ENCODE data around the gene TULP1.
"Not testable (repeated sequence)": the region's sequence is repeated elsewhere in the genome, so short reads cannot be mapped to it uniquely, and the experiment has no call there.

The TULP1 gene

DNA sequence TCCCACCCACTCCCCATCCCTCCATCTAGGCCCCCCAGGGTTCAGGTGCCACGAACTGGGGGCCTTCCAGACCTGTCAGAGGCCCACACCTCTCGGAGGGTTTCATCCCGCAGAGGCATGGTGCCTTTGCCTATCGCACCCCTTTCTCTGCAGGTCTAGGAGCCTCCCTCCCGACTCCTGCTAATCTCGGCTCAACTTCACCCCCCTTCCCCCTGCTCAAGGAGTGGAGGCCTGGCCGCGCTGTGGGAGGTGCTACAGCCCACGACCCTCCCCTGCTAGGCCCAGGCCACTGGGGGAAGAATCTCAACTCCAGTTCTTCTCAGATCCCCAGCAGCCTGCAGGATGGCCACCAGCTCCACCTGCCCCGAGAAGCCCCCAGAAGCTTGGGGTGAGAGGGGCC lies at the start of gene TULP1:
TULP1 (minus strand) TSS at position 157 of the 400 bp plus-strand sequence; CDS start at position 119, 38 bp downstream.
- DNase-seq = no peak
- no peaks in the 10 kb centered on the region for H3K36me3 Mint-ChIP-seq (ENCODE audit: low read depth)
- H3K27me3 Mint-ChIP-seq = peaks cover 22% of the 10 kb centered on the region
- no peak within 1 kb of the TSS for H3K4me3 Mint-ChIP-seq
- H3K9me3 Mint-ChIP-seq = no peaks in the 10 kb centered on the region
- no peaks in the 10 kb centered on the region for H3K4me1 Mint-ChIP-seq (ENCODE audit: low read depth)
- H3K27ac Mint-ChIP-seq = no peak within 1 kb of the TSS

DNA sequence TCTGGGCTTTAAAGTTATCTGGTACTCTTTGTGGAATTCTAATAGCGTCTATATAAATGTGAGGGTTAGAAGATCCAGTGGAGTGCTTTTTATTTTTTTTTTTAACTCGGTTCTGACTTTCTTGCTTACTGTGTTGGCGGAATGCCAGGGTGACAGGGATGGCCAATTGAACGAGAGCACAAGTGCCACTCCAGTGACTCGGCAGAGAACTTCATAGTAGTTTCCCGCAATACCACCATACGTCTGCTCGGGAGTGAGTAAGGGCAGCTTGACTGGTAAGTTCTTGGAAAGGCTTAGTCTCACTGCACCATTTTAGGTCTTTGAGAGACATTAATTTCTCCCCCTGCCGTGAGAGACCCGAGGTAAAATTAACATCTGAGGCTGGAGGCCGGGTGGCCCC lies 49.4 kb upstream of the TULP1 start:
- Mint-ChIP-seq H3K4me3 (no peak overlapping the region), H3K9me3 (no peaks in the 10 kb centered on the region), H3K4me1 (ENCODE audit: low read depth) (peaks cover 3% of the 10 kb centered on the region)

GRCh38 chr6:35561113-35561512 lies 48.4 kb upstream of the TULP1 start:
- Mint-ChIP-seq H3K27me3 (peaks cover 4% of the 10 kb centered on the region), H3K27ac (no peak overlapping the region), H3K4me1 (ENCODE audit: low read depth) (no peaks in the 10 kb centered on the region), H3K4me3 (no peak overlapping the region), H3K9me3 (no peaks in the 10 kb centered on the region), H3K36me3 (ENCODE audit: low read depth) (no peaks in the 10 kb centered on the region)
- DNase-seq = no peak

More for the DNA sequence above, 49.4 kb upstream of the TULP1 start:
- H3K27ac Mint-ChIP-seq = no peak overlapping the region
- DNase-seq = no peak
- H3K27me3 Mint-ChIP-seq = peaks cover 4% of the 10 kb centered on the region
- no peaks in the 10 kb centered on the region for H3K36me3 Mint-ChIP-seq (ENCODE audit: low read depth)

DNA sequence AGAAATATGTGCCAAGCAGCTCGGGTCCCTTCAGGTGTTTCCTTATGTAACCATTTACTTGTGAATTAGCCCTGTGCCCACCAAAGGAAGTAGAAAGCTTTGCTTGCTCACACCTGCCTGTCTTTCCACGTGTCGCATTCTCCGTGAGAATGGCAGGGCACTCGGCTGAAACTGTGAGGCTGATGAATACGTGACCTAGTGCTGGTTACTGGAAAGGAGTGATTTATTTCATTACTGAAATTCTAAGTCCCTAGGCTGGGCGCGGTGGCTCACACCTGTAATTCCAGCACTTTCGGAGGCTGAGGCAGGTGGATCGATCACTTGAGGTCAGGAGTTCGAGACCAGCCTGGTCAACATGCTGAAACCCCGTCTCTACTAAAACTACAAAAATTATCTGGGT lies 45.9 kb upstream of the TULP1 start:
- H3K36me3 Mint-ChIP-seq (ENCODE audit: low read depth) = no peaks in the 10 kb centered on the region
- no peak overlapping the region for H3K27ac Mint-ChIP-seq
- H3K4me3 Mint-ChIP-seq = no peak overlapping the region
- peaks cover 6% of the 10 kb centered on the region for H3K27me3 Mint-ChIP-seq
- no peak for DNase-seq
- H3K9me3 Mint-ChIP-seq = no peaks in the 10 kb centered on the region
- H3K4me1 Mint-ChIP-seq (ENCODE audit: low read depth) = no peaks in the 10 kb centered on the region

DNA sequence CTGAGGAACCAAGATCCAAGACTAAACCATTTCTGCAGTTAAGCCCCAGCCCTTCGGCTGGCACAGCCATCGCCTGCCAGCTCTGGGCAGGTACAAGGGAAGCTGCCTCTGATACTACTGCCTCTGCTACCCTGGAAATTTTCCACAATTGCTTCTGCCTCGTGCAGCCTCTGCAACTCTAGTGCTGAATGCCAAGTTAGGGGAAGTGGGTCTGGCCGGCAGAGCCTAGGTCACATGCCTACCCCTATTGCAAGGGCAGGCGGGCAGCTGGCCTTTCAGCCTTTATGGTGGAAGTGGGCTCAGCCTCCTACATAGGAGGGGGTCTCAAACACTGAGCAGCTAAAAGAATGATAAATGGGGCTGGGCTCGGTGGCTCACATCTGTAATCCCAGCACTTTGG lies 44.5 kb upstream of the TULP1 start:
- Mint-ChIP-seq H3K9me3 (no peaks in the 10 kb centered on the region), H3K27me3 (peaks cover 2% of the 10 kb centered on the region)

GRCh38 chr6:35554811-35555210 lies 42.1 kb upstream of the TULP1 start:
- DNase-seq = no peak
- H3K27me3 Mint-ChIP-seq = peaks cover 2% of the 10 kb centered on the region
- peaks cover 3% of the 10 kb centered on the region for H3K9me3 Mint-ChIP-seq
- H3K4me1 Mint-ChIP-seq (ENCODE audit: low read depth) = peaks cover 5% of the 10 kb centered on the region
- no peaks in the 10 kb centered on the region for H3K36me3 Mint-ChIP-seq (ENCODE audit: low read depth)
- no peak overlapping the region for H3K27ac Mint-ChIP-seq
- H3K4me3 Mint-ChIP-seq = no peak overlapping the region

More for the DNA sequence above, 44.5 kb upstream of the TULP1 start:
- H3K4me3 Mint-ChIP-seq = no peak overlapping the region
- no peak overlapping the region for H3K27ac Mint-ChIP-seq
- no peak for DNase-seq
- peaks cover 3% of the 10 kb centered on the region for H3K4me1 Mint-ChIP-seq (ENCODE audit: low read depth)
- H3K36me3 Mint-ChIP-seq (ENCODE audit: low read depth) = no peaks in the 10 kb centered on the region

- H3K36me3 Mint-ChIP-seq (ENCODE audit: low read depth) = no peaks in the 10 kb centered on the region
- no peak overlapping the region for H3K27ac Mint-ChIP-seq
- H3K4me1 Mint-ChIP-seq (ENCODE audit: low read depth) = peaks cover 5% of the 10 kb centered on the region
- peaks cover 2% of the 10 kb centered on the region for H3K27me3 Mint-ChIP-seq
- peaks cover 3% of the 10 kb centered on the region for H3K9me3 Mint-ChIP-seq
- DNase-seq = no peak
- H3K4me3 Mint-ChIP-seq = no peak overlapping the region
These were observed 40.6 kb upstream of the TULP1 start for GRCh38 chr6:35553315-35553714.

GRCh38 chr6:35552285-35552917 lies 39.7 kb upstream of the TULP1 start:
- Mint-ChIP-seq H3K4me1 (ENCODE audit: low read depth) (peaks cover 5% of the 10 kb centered on the region), H3K36me3 (ENCODE audit: low read depth) (no peaks in the 10 kb centered on the region), H3K27ac (no peak overlapping the region), H3K9me3 (peaks cover 3% of the 10 kb centered on the region), H3K27me3 (peaks cover 2% of the 10 kb centered on the region), H3K4me3 (no peak overlapping the region)
- DNase-seq = peak; percentile 75

- no peak overlapping the region for H3K4me3 Mint-ChIP-seq
- H3K4me1 Mint-ChIP-seq (ENCODE audit: low read depth) = peaks cover 5% of the 10 kb centered on the region
- DNase-seq = no peak
- H3K27ac Mint-ChIP-seq = no peak overlapping the region
- H3K27me3 Mint-ChIP-seq = peaks cover 2% of the 10 kb centered on the region
- no peaks in the 10 kb centered on the region for H3K36me3 Mint-ChIP-seq (ENCODE audit: low read depth)
- H3K9me3 Mint-ChIP-seq = peaks cover 3% of the 10 kb centered on the region
These were observed 37.7 kb upstream of the TULP1 start for GRCh38 chr6:35550437-35550836.

DNA sequence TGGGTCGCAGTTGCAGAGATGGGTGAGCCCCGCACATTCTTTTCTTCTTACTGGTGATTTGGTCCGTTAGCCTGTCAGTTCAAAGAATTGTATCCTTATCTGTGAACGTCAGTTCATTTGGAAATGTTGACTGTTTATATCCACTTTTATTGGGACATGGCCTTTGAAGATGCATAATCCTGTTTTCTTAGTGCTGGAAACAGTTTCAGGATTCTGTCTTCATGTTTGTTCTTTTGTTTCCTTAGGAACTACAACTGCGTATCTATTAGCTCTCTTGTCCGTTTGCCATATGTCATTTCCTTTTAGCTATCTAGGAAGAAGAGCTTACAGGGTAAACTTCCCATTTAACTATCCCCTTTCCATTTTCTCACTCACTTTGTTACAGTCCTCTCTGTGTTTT lies 35.0 kb upstream of the TULP1 start:
- H3K4me1 Mint-ChIP-seq (ENCODE audit: low read depth) = peaks cover 10% of the 10 kb centered on the region
- H3K9me3 Mint-ChIP-seq = peaks cover 3% of the 10 kb centered on the region
- no peaks in the 10 kb centered on the region for H3K36me3 Mint-ChIP-seq (ENCODE audit: low read depth)
- no peak overlapping the region for H3K4me3 Mint-ChIP-seq
- H3K27me3 Mint-ChIP-seq = no peaks in the 10 kb centered on the region
- DNase-seq = no peak
- H3K27ac Mint-ChIP-seq = no peak overlapping the region

DNA sequence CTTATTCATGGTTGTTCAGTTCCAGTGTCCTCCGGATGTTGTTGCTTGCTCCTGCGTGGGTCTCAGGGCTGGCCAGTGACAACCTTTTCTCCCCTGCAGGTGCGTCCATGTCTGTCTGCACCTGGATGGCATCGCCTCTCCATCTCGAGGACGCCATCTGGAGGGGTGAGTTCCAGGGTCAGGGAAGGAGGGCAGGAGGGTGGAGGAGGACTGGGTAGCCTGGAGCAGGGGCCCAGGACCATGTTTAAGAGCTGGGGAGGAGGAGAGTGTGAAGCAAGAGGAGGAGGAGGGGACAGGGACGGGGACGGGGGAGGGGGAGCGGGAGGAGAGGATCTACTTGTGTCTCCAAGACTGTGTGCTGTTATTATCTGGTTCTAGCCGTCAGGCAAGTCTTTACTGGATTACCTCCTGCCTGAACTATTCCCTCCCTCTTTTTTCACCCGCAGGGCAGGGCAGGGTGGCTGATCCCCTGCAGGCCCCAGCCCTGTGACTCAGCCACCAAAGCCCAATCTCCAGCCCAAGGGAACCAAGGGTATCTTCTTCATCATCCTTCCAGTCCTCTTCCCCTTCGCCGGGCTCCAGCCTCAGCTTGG lies 32.2 kb upstream of the TULP1 start:
- no peak for DNase-seq
- H3K4me1 Mint-ChIP-seq (ENCODE audit: low read depth) = peaks cover 5% of the 10 kb centered on the region
- no peaks in the 10 kb centered on the region for H3K27me3 Mint-ChIP-seq
- H3K36me3 Mint-ChIP-seq (ENCODE audit: low read depth) = no peaks in the 10 kb centered on the region
- H3K27ac Mint-ChIP-seq = no peak overlapping the region
- H3K4me3 Mint-ChIP-seq = no peak overlapping the region
- no peaks in the 10 kb centered on the region for H3K9me3 Mint-ChIP-seq

- no peak for DNase-seq
- H3K36me3 Mint-ChIP-seq (ENCODE audit: low read depth) = no peaks in the 10 kb centered on the region
- no peak overlapping the region for H3K27ac Mint-ChIP-seq
- H3K4me1 Mint-ChIP-seq (ENCODE audit: low read depth) = peaks cover 5% of the 10 kb centered on the region
- no peak overlapping the region for H3K4me3 Mint-ChIP-seq
- no peaks in the 10 kb centered on the region for H3K9me3 Mint-ChIP-seq
- no peaks in the 10 kb centered on the region for H3K27me3 Mint-ChIP-seq
These were observed 30.9 kb upstream of the TULP1 start for GRCh38 chr6:35543459-35544193.

DNA sequence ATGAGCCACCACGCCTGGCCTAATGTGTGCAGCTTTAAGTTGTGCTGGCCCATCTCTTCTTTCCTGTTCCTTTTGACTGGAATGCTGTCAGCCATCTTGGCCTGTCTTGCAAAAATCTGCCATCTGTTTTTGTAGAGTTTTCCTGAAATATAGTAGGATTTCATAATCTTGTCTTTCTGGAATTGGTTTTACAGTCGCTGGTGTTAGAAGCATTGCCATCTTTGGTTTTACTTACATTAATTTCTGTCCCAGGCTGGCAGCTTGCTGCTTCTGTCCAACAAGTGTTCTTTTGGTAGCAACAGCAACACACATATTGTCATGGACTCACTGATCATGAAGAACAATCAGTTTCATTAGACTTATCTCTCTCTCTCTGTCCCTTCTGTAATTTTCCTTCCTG lies 29.1 kb upstream of the TULP1 start:
- Mint-ChIP-seq H3K27me3 (no peaks in the 10 kb centered on the region), H3K9me3 (no peaks in the 10 kb centered on the region), H3K4me3 (no peak overlapping the region), H3K36me3 (ENCODE audit: low read depth) (no peaks in the 10 kb centered on the region), H3K27ac (no peak overlapping the region), H3K4me1 (ENCODE audit: low read depth) (peaks cover 5% of the 10 kb centered on the region)
- DNase-seq = no peak

DNA sequence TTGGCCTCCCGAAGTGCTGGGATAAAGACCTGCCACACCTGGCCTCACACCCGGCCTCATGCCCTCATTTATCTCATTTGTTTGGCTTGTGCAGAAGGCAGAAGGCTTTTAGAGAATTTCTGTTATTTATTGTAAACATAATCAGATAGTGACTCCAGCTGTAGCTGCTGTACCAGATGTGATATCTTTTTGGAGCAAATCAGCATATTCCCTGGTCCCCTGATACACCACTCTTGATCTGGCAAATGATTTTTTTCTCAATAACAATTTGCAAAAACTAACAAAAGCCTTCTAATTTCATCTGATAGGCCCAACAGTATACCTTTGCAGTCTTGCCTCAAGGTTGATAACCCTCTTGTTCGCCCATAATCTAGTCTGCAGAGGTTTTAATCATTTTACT lies 26.5 kb upstream of the TULP1 start:
- H3K27ac Mint-ChIP-seq = no peak overlapping the region
- no peak overlapping the region for H3K4me3 Mint-ChIP-seq
- no peak for DNase-seq
- H3K36me3 Mint-ChIP-seq (ENCODE audit: low read depth) = no peaks in the 10 kb centered on the region
- H3K4me1 Mint-ChIP-seq (ENCODE audit: low read depth) = peaks cover 8% of the 10 kb centered on the region
- no peaks in the 10 kb centered on the region for H3K27me3 Mint-ChIP-seq
- H3K9me3 Mint-ChIP-seq = no peaks in the 10 kb centered on the region

GRCh38 chr6:35535847-35536246 lies 23.2 kb upstream of the TULP1 start:
- H3K4me3 Mint-ChIP-seq; H3K4me1 Mint-ChIP-seq (ENCODE audit: low read depth); DNase-seq; H3K27me3 Mint-ChIP-seq; H3K36me3 Mint-ChIP-seq (ENCODE audit: low read depth); H3K27ac Mint-ChIP-seq; H3K9me3 Mint-ChIP-seq: not testable (repeated sequence)
